HTR-8/SVneo (cell line): Measurements from ENCODE around the gene NT5C1B.

Source experiments
- DNase-seq: peaks from one replicate; pipeline ENCODE4 v3.0.0; 2011; ENCODE audit warnings: low spot score, mixed read lengths; ENCODE audit not compliant: insufficient read length
- FAIRE-seq: peaks from 2 replicates; lab custom pipeline; 2011; peaks lifted over from hg19 to GRCh38; lab: Jason Lieb, UNC

NT5C1B gene

GRCh38 chr2:18602298-18602697 is 12.9 kb upstream of the NT5C1B start:
- DNase-seq (no peak), FAIRE-seq (no peak)

DNA sequence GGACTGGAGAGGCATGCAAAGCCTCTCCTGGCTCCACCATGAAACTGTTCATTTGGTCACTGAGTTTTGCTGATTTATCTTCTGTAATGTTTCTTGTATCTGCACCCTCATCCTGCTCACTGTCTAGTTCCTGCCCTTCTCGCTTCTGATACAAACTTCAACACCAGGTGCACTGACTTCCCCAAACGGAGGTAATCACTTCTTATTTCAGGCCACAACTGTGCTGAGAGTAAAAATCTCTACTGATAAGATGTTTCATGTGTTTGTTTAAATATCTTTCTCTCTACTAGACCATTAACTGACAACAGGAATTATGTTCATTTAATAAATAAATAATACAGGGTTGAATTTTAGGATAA is 10.9 kb upstream of the NT5C1B start:
- no peak for DNase-seq
- no peak for FAIRE-seq

DNA sequence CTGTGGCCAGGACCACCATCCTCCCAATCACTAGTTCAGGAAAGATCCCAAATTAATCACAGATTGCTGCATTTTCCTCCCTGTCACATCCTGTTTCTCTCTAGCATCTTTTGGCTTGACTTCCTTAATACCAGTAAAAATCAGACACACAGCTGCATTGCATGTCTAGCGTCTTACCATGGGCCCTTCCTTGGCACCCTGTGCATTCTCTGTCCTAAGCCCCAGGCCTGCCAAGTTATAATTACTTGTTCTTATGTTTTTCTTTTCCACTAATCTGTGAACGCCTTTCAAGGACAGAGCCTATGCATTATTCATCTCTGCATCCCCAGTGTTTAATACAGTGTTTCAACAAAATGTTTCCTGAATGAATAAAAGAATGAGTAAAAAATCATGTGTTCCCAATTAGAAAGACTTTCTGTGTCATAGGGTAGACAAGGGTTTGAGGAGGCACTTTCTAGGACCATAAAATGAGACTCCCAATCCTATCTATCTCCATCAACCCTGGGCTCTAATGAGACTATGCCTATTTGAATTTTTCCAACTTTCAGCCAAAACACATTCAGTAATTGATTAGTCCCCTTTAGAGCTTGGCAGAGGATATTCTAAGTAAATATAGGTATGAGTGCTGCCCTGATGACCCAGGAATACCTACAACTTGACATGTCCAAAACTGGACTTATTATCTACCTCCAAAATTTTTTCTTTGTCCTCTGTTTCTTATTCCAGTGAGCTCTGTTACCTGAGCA is 10.3 kb upstream of the NT5C1B start:
- DNase-seq (no peak), FAIRE-seq (no peak)

GRCh38 chr2:18598848-18599484 is 9.6 kb upstream of the NT5C1B start:
- DNase-seq = no peak
- FAIRE-seq = no peak

- DNase-seq = no peak
- FAIRE-seq = no peak
These were observed 8.2 kb upstream of the NT5C1B start for GRCh38 chr2:18597618-18598017.

DNA sequence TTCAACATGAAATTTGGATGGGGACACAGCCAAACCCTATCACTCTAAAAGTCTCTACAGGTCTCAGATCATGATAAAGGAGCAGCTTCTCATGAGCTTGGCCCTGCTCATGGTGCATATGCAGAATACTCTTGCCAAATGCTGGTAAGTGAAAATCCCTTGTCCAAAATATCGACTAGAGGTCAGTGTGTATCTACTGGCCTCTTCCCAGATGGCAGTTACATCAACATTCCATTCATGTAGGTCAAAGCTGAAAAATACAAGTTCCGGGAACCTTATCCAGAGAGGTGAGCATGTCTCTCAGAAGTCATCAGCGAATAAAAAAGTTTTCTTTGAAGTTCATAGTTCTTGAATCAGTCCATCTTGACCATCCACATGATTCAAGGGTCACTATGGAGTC is 7.6 kb upstream of the NT5C1B start:
- FAIRE-seq (no peak), DNase-seq (no peak)

DNA sequence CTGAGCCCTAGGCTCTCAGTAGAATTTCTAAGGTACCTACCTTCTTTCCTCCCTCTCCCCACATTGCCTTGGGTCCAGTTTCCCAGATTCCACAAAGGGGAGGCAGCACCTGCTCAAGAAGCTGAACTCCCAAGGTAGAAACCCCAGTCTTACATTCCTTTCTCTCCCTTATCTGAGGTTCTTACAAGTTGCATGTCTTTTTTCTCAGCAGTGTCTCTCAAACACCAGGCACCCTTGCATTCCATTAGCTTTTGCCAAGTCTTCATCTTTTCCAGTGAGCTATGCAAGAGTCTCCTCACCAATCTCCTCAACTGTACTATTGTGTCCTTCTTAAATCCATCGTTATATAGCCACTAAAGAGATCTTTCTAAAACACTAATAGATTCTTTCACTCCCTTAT is 4.1 kb upstream of the NT5C1B start:
- FAIRE-seq = no peak
- DNase-seq = no peak

DNA sequence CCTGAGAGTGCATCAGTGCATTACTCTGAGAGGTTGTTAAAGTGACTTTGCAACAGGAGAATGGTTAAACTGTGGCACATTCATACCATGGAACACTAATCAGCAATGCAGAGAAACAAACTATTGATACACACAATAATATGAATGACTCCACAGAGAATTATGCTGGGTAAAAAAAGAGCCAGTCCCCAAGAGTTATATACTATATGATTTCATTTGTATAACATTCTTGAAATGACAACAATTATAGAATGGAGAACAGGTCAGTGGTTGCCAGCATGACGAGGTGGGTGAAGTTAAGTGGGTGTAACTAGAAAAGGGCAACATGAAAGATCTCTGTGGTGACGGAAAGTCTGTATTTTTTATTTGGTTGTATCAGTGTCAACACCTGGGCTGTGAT is 3.0 kb upstream of the NT5C1B start:
- DNase-seq (no peak), FAIRE-seq (no peak)

DNA sequence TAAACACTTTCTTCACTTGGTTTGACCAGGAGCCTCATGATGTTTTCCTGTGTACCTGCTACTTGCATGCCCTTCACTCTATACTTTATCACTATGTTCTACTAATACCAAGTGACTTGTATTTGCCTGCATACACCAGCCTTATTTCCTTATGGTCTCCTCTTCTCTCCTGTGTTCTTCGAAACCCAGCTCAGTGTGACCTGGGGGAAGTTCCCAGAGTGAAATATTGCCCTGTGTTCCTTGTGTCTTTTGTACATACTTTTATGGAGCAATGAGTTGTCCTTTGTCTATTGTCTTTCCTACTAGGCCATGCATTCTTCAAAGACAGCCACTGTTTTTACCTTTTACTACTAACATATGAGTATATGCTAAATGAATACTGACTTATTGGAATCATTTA is 567 bp downstream of the NT5C1B start:
- FAIRE-seq (no peak), DNase-seq (no peak)

DNA sequence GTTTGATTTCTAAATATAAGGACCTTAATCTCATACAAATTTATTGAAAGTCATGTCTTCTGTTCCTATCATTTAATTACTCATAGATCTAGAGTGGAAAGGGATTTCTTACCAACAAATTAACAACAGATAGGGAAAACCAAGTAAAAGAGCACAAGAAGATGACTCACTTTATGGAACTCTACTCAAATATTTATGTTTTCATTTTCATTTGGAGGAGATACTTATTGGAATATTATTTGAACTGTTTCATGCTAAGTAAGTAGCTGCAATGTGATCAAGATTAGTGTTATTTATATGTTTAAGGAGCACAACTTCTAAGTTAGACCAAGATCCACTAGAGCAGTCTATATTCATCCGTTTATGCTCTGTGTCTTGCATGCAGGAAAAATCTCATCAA is 1.3 kb downstream of the NT5C1B start:
- DNase-seq = no peak

GRCh38 chr2:18585526-18585925 is 3.8 kb downstream of the NT5C1B start:
- FAIRE-seq (no peak), DNase-seq (no peak)

More for the DNA sequence above, 1.3 kb downstream of the NT5C1B start:
- FAIRE-seq = no peak

- no peak for DNase-seq
- FAIRE-seq = no peak
These were observed 4.8 kb downstream of the NT5C1B start for GRCh38 chr2:18584608-18584954.

DNA sequence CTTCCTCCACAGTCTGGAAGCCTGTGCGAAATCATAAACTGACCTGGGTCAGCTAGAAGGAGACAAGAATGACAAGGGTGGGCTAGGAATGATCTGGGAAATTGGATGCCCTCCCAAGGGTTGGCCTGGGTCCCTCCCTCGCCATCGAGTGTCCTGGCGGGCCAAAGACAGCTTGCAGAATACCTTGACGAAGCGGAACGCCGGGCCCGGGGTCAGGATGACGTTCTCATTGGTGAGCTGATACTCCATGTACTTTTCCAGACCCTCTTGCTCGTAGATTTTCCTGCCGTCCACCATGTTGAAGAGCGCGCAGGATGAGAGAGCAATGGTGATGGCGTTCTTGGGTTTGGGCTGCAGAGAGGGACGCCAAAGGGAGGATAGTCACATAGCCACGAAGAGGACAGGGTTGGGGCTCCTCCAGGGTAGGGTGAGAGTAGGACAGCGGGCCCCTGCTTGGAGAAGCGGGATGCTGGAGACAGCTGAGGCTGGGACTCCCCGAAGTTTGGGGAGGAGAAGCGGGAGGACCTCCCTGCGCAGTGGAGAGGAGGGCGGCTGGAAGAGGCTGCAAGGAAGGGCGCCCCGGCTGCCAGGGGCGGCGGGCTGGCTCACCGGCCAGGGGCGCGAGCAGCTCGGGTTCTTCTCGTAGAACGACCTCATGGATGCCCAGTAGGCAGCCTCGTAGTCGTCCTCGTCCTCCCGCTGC is 5.3 kb downstream of the NT5C1B start:
- FAIRE-seq = no peak
- DNase-seq = no peak

- no peak for FAIRE-seq
These were observed 8.8 kb downstream of the NT5C1B start for GRCh38 chr2:18580606-18581005.

GRCh38 chr2:18578033-18578432 is 11.3 kb downstream of the NT5C1B start:
- FAIRE-seq = no peak
- DNase-seq = no peak

More at GRCh38 chr2:18580606-18581005, 8.8 kb downstream of the NT5C1B start:
- DNase-seq = no peak

DNA sequence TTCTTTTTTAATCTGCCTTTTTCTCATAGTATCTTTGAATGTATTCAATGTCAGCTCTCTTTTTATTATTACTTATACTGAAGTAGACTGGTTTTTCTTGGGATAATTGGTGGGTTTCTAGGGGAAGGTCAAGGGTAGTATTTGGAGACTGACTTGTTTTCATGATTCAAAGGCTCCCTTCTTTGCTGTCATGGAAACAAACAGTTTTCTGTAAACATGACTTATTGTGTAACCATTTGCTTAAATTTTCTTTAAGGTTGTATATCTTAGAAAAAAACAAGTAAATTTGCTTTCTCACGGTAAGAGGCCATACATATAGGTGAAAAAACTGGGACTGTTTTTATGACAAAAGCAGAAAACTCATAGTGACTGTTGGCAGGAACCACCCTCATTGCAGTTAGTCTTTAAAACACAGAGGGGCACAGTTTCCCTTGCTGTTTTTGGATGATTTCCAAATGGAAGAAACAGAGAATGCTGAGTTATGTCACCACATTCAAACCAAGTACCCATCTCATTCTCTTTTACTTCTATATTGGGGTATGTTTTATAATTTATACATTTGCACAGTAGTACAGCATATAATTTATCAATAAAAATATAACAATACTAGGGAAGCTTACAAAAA is 23.1 kb downstream of the NT5C1B start:
- FAIRE-seq = no peak
- DNase-seq = no peak

- FAIRE-seq (peak; percentile 94), DNase-seq (no peak)
These were observed 28.6 kb downstream of the NT5C1B start for GRCh38 chr2:18560797-18561085.

DNA sequence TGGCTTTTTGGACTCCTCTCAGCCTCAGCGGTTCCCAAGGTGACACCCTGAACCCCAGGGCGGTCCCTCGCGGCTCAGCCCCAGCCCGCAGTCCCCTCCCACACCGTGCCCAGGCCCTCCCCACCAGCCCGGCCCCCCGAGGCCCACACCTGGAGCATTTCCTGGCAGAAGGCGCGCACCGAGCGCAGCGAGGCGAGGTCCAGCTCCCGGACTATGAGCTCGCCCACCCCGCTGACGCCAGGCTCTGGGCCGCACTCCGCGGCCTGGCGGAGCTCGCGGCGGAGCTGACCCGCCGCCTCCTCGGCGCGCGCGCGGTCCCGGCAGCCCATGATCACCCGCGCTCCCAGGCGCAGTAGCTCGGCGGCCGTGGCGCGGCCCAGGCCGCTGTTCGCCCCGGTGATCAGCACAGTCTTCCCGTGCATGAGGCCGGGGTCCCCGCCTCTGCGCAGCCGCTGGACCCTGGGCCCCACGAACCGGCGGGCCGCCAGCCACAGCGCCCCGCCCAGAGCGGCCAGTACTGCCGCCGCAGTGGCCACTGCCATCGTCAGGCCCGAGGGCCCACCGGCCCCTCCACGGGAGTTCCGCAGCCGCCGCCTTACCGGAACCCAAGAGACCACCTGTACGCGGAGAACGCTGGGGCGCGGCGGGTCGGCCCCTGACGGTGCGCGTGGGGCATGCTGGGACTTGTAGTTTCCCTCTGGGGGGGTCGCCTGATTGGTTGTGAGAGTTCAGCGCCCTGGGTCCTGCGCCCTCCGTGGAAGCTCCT is 29.2 kb downstream of the NT5C1B start, which contains the start of gene RDH14:
Gene RDH14 (minus strand): TSS at position 623 of the 766 bp plus-strand sequence. CDS start 81 bp downstream, at position 542.
- DNase-seq (peak; percentile 91), FAIRE-seq (peak; percentile 51)

- FAIRE-seq (no peak), DNase-seq (no peak)
These were observed 29.8 kb downstream of the NT5C1B start for GRCh38 chr2:18559531-18560030.

- DNase-seq (no peak), FAIRE-seq (no peak)
These were observed 30.9 kb downstream of the NT5C1B start for GRCh38 chr2:18558458-18558857.
